ENCODE measurements around the gene TRHDE.
"Not testable (repeated sequence)": the region's sequence is repeated elsewhere in the genome, so short reads cannot be mapped to it uniquely, and the experiment has no call there.

Gene TRHDE

DNA sequence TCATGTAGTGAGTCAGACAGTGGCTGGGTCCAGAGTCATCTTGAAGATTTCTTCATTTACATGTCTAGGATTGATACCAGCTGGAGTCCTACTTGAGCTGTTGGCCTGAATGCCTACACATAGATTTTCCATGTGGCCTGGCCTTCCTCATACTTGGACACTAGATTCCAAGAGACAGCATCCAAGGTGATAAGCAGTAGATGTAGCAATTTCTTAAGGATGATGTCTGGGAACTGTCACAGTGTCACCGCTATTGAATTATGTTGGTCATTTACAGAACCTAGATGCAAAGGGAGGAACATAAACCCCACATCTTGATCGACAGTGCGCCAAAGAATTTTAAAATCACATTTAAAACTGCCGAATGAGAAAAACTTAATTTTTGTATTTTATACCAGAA is 412.3 kb downstream of the TRHDE start:
- Mint-ChIP-seq H3K9me3 (peaks cover 14% of the 10 kb centered on the region), H3K4me3 (no peak overlapping the region), H3K36me3 (no peaks in the 10 kb centered on the region), H3K27ac (no peak overlapping the region), H3K4me1 (no peaks in the 10 kb centered on the region)
- no peak for DNase-seq (ENCODE audit: low spot score in 2 of 2)
- no peak for ATAC-seq

DNA sequence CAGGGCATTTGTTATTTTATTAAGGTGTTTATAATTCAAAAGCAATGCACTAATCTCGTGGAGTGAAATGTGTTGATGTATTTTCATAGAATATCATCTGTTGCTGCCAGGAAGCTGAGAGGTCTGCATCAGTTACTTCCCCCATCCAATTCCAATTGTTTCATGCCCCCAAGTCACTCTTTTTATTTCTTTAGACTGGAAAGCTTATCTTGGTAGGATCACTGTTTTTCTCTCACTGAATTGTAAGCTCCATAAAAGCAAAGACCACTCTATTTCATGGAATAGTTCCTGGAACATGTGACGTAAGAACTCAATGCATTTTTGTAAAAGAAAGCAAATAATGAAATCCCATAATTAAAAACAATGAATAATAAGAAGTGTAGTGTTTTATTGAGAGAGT is 420.2 kb downstream of the TRHDE start:
- H3K4me3 Mint-ChIP-seq = no peak overlapping the region

DNA sequence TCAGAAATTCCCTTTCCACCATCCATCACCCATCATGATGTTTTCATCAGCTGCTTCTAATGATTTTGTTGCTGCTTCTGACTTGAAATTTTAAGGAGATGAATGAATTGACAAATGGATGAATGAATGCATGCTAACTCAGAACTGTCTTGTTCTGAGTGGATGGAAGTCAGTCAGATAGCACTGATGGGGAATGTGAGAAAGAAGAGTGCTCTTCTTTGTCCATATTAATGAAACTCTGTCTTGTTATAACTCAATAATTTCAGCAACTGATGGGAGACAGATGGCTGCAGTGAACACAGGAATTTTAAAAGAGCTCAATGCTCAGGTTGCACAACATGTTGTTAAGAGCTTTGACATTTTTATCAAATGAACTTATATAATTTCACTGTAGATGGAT is 422.0 kb downstream of the TRHDE start:
- Mint-ChIP-seq H3K9me3 (peaks cover 15% of the 10 kb centered on the region), H3K4me1 (no peaks in the 10 kb centered on the region), H3K27ac (no peak overlapping the region), H3K36me3 (no peaks in the 10 kb centered on the region), H3K4me3 (no peak overlapping the region)
- ATAC-seq (no peak), DNase-seq (ENCODE audit: low spot score in 2 of 2) (no peak)

More for the DNA sequence above, 420.2 kb downstream of the TRHDE start:
- no peaks in the 10 kb centered on the region for H3K4me1 Mint-ChIP-seq
- peaks cover 14% of the 10 kb centered on the region for H3K9me3 Mint-ChIP-seq
- H3K27ac Mint-ChIP-seq = no peak overlapping the region
- H3K36me3 Mint-ChIP-seq = no peaks in the 10 kb centered on the region
- no peak for DNase-seq (ENCODE audit: low spot score in 2 of 2)
- no peak for ATAC-seq

DNA sequence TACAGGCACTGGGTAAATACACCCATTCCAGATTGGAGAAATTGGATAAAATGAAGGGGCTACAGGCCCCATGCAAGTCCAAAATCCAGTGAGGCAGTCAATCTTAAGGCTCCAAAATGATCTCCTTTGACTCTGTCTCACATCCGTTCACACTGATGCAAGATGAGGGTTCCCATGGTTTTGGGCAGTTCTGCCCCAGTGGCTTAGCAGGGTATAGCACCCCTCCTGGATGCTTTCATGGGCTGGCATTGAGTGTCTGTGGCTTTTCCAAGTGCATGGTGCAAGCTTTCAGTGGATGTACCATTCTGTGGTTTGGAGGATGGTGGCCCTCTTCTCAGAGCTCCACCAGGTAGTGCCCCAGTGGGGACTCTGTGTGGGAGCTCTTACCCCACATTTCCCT is 427.2 kb downstream of the TRHDE start:
- Mint-ChIP-seq H3K4me1 (no peaks in the 10 kb centered on the region), H3K9me3 (peaks cover 18% of the 10 kb centered on the region), H3K36me3 (no peaks in the 10 kb centered on the region), H3K27ac (no peak overlapping the region), H3K4me3 (no peak overlapping the region)
- DNase-seq (ENCODE audit: low spot score in 2 of 2) = no peak
- no peak for ATAC-seq

DNA sequence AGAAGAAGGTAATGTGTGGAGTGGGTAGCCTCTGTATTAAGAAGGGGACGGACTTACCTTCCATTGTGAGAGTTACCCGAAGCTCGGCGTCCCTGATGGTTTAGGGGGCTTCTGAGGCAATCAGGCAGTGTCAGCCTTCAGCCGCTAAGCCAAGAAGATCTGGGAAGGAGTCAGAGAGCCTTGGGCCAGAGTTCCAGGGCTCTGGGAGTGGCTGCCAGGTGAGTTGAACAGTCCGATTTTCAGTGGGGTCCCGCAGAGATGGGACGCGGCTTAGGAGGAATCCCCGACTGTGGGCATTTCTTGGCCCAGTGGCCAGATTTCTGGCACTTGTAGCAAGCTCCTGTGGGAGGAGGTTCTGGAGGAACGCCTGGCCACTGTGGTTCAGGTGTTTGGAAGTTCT is 439.9 kb downstream of the TRHDE start:
- ATAC-seq; H3K36me3 Mint-ChIP-seq; DNase-seq (ENCODE audit: low spot score in 2 of 2); H3K27ac Mint-ChIP-seq; H3K4me3 Mint-ChIP-seq; H3K4me1 Mint-ChIP-seq: not testable (repeated sequence)
- H3K9me3 Mint-ChIP-seq = peaks cover 16% of the 10 kb centered on the region

DNA sequence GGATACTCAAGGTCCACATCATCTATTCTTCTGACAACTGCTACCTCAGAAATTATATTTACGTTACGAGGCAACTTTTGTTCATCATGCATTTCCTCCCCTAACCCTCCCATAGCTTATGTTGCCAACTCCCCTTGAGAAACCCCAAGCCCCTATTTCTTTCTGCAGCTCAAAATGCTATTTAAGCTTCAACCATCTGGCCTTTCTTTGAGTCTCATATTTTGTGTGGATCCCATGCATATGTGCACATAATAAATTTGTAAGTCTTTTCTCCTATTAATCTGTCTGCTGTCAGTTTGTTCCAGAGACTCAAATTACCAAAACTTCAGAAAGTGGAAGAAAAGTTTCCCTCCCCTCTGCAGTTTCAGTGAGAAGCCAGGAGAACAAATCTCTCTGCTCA is 444.1 kb downstream of the TRHDE start:
- ATAC-seq (no peak), DNase-seq (ENCODE audit: low spot score in 2 of 2) (no peak)
- Mint-ChIP-seq H3K36me3 (no peaks in the 10 kb centered on the region), H3K27ac (no peak overlapping the region), H3K4me3 (no peak overlapping the region), H3K9me3 (peaks cover 16% of the 10 kb centered on the region), H3K4me1 (no peaks in the 10 kb centered on the region)

DNA sequence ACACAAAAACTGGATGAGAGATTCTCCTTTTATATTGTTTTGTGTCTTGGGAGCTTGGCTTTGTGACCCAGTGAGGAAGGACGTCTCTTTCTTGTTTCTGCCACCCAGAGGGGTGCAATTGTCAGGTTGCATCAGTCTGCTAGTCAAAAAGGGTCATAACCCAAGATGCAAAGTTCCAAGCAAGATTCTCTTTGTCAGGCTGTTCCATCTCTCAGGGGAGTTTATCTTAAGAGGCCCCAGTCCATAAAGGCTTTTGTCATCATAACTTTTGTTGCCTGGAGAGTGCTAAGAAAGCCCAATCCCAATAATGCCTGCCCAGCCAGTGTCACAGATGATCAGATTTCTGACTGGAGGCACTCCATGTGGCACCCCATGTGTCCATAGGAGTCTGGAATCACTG is 444.9 kb downstream of the TRHDE start:
- Mint-ChIP-seq H3K4me1 (no peaks in the 10 kb centered on the region), H3K36me3 (no peaks in the 10 kb centered on the region), H3K27ac (no peak overlapping the region), H3K9me3 (peaks cover 16% of the 10 kb centered on the region), H3K4me3 (no peak overlapping the region)
- DNase-seq (ENCODE audit: low spot score in 2 of 2) (no peak), ATAC-seq (no peak)
